ENCODE measurements around the gene B4GALT3. TPM values are rescaled to one million over a fixed set of nuclear protein-coding genes. Genes with fewer than 3 reads are reported as not detected.
A peak's percentile ranks its signal among the peaks of the same experiment; 100 is the strongest.

Gene B4GALT3
- total and polyA plus RNA-seq, 9 of the 15 experiments (the other 6 are each of a cell fraction or from before 2014, with no cell fraction given) = 31.2 to 103 (median 46.1) TPM

GRCh38 chr1:161153682-161154337, 23.5 kb downstream of the B4GALT3 start, which contains the start of gene UFC1 (continued):
- TF ChIP-seq, protein P1, sequence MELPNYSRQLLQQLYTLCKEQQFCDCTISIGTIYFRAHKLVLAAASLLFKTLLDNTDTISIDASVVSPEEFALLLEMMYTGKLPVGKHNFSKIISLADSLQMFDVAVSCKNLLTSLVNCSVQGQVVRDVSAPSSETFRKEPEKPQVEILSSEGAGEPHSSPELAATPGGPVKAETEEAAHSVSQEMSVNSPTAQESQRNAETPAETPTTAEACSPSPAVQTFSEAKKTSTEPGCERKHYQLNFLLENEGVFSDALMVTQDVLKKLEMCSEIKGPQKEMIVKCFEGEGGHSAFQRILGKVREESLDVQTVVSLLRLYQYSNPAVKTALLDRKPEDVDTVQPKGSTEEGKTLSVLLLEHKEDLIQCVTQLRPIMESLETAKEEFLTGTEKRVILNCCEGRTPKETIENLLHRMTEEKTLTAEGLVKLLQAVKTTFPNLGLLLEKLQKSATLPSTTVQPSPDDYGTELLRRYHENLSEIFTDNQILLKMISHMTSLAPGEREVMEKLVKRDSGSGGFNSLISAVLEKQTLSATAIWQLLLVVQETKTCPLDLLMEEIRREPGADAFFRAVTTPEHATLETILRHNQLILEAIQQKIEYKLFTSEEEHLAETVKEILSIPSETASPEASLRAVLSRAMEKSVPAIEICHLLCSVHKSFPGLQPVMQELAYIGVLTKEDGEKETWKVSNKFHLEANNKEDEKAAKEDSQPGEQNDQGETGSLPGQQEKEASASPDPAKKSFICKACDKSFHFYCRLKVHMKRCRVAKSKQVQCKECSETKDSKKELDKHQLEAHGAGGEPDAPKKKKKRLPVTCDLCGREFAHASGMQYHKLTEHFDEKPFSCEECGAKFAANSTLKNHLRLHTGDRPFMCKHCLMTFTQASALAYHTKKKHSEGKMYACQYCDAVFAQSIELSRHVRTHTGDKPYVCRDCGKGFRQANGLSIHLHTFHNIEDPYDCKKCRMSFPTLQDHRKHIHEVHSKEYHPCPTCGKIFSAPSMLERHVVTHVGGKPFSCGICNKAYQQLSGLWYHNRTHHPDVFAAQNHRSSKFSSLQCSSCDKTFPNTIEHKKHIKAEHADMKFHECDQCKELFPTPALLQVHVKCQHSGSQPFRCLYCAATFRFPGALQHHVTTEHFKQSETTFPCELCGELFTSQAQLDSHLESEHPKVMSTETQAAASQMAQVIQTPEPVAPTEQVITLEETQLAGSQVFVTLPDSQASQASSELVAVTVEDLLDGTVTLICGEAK (IDR thresholded peaks at IDR 0.05) = peak; percentile 98
- TF ChIP-seq, protein P1 (CRISPR knock-in tag; IDR thresholded peaks at IDR 0.05) = no peak
- TF ChIP-seq PHB2 (IDR thresholded peaks at IDR 0.05; ENCODE audit: low read depth) (0 out of 2 replicates have a peak, but pooled peaks have one; percentile 8), SUPT5H (IDR thresholded peaks at IDR 0.05) (peak; percentile 90), ZNF668 (CRISPR knock-in tag; IDR thresholded peaks at IDR 0.05) (0 out of 2 replicates have a peak, but pooled peaks have one; percentile 46), RBFOX2 (IDR thresholded peaks at IDR 0.05; ENCODE audit: low read depth, low read length) (peak; percentile 79), PCBP1 (IDR thresholded peaks at IDR 0.05; ENCODE audit: low read depth, low read length, poor library complexity, severe bottlenecking) (no peak), FOXJ2 (tag; IDR thresholded peaks at IDR 0.05) (peak; percentile 81)
- TF ChIP-seq, protein P2, sequence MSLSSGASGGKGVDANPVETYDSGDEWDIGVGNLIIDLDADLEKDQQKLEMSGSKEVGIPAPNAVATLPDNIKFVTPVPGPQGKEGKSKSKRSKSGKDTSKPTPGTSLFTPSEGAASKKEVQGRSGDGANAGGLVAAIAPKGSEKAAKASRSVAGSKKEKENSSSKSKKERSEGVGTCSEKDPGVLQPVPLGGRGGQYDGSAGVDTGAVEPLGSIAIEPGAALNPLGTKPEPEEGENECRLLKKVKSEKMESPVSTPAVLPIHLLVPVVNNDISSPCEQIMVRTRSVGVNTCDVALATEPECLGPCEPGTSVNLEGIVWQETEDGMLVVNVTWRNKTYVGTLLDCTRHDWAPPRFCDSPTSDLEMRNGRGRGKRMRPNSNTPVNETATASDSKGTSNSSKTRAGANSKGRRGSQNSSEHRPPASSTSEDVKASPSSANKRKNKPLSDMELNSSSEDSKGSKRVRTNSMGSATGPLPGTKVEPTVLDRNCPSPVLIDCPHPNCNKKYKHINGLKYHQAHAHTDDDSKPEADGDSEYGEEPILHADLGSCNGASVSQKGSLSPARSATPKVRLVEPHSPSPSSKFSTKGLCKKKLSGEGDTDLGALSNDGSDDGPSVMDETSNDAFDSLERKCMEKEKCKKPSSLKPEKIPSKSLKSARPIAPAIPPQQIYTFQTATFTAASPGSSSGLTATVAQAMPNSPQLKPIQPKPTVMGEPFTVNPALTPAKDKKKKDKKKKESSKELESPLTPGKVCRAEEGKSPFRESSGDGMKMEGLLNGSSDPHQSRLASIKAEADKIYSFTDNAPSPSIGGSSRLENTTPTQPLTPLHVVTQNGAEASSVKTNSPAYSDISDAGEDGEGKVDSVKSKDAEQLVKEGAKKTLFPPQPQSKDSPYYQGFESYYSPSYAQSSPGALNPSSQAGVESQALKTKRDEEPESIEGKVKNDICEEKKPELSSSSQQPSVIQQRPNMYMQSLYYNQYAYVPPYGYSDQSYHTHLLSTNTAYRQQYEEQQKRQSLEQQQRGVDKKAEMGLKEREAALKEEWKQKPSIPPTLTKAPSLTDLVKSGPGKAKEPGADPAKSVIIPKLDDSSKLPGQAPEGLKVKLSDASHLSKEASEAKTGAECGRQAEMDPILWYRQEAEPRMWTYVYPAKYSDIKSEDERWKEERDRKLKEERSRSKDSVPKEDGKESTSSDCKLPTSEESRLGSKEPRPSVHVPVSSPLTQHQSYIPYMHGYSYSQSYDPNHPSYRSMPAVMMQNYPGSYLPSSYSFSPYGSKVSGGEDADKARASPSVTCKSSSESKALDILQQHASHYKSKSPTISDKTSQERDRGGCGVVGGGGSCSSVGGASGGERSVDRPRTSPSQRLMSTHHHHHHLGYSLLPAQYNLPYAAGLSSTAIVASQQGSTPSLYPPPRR (CRISPR knock-in tag; IDR thresholded peaks at IDR 0.05; ENCODE audit: borderline replicate concordance) = peak; percentile 66; the same call in 1 of the 2 replicates
- TF ChIP-seq, protein P3, sequence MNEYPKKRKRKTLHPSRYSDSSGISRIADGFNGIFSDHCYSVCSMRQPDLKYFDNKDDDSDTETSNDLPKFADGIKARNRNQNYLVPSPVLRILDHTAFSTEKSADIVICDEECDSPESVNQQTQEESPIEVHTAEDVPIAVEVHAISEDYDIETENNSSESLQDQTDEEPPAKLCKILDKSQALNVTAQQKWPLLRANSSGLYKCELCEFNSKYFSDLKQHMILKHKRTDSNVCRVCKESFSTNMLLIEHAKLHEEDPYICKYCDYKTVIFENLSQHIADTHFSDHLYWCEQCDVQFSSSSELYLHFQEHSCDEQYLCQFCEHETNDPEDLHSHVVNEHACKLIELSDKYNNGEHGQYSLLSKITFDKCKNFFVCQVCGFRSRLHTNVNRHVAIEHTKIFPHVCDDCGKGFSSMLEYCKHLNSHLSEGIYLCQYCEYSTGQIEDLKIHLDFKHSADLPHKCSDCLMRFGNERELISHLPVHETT (CRISPR knock-in tag; conservative IDR thresholded peaks at IDR 0.05 in 1 of 2, IDR thresholded peaks at IDR 0.05 in 1 of 2) = 0 out of 4 replicates have a peak, but pooled peaks of 1 of the 2 experiments have one; percentile 28

Data from K562 (cell line).